Fibroblast of mammary gland (primary cell): ENCODE measurements around the gene TJAP1.

Experiments used
- DNase-seq: peaks from one replicate; pipeline ENCODE4 v3.0.0-alpha.2; 2010; ENCODE audit warnings: low read depth
- H3K4me3 ChIP-seq: 2 replicates; pipeline ENCODE4 v1.5.1; 2011; ENCODE audit warnings: low read depth, mild to moderate bottlenecking, low read length, moderate library complexity; ENCODE audit not compliant: control insufficient read depth
- CTCF ChIP-seq: conservative IDR thresholded peaks from 2 replicates; pipeline ENCODE4 v1.5.1; 2011; ENCODE audit warnings: low read depth, low read length, inconsistent platforms; ENCODE audit not compliant: control insufficient read depth, insufficient read depth

The TJAP1 gene

GRCh38 chr6:43489277-43490072, 12.1 kb downstream of the TJAP1 start:
- DNase-seq = no peak
- TF ChIP-seq CTCF = no peak
- H3K4me3 ChIP-seq = no peak overlapping the region

- TF ChIP-seq CTCF = no peak
- H3K4me3 ChIP-seq = no peak overlapping the region
Measured at GRCh38 chr6:43490523-43490939, 13.2 kb downstream of the TJAP1 start.

GRCh38 chr6:43491750-43492661, 14.6 kb downstream of the TJAP1 start:
- DNase-seq = peak; percentile 76
- no peak for TF ChIP-seq CTCF
- H3K4me3 ChIP-seq = no peak overlapping the region

More at GRCh38 chr6:43490523-43490939, 13.2 kb downstream of the TJAP1 start:
- DNase-seq = no peak

GRCh38 chr6:43492673-43493072, 15.3 kb downstream of the TJAP1 start:
- no peak overlapping the region for H3K4me3 ChIP-seq
- TF ChIP-seq CTCF = no peak
- peak; percentile 54 for DNase-seq

- TF ChIP-seq CTCF = no peak
- H3K4me3 ChIP-seq = no peak overlapping the region
- DNase-seq = no peak
Measured at GRCh38 chr6:43493230-43493629, 15.9 kb downstream of the TJAP1 start.

- H3K4me3 ChIP-seq = no peak overlapping the region
- no peak for DNase-seq
- no peak for TF ChIP-seq CTCF
Measured at GRCh38 chr6:43493833-43494232, 16.5 kb downstream of the TJAP1 start.
